HEK293 (cell line): ENCODE data around the gene MAPK9.

Source experiments
- CTCF ChIA-PET: fragments of 350-600 bp; formaldehyde crosslinking; extraction: SDS; loops from one replicate; lab custom pipeline; 2021; ENCODE audit warnings: antibody characterized with exemption; lab: Yijun Ruan, JAX
- POLR2A ChIA-PET: fragments of 300-600 bp; formaldehyde crosslinking; extraction: SDS; loops from one replicate; lab custom pipeline; 2020; ENCODE audit warnings: antibody characterized with exemption, inconsistent platforms; lab: Yijun Ruan, JAX
- H3K27ac ChIP-seq: fragments of 200-500 bp; sonication (Bioruptor generic); 2 replicates; pipeline ENCODE4 v1.5.1; 2014; ENCODE audit warnings: low read depth, low read length, control low read depth, inconsistent platforms; ENCODE audit errors: extremely low read depth
- H3K36me3 ChIP-seq, 2 experiments: fragments of 200-500 bp in 1 of 2; sonication (Bioruptor generic) in 1 of 2; 1 replicate in 1 of 2; 2 replicates in 1 of 2; pipeline ENCODE4 v1.5.1; 2014 to 2017; ENCODE audit warnings: inconsistent platforms in 2 of 2, low read length in 2 of 2; ENCODE audit not compliant: control insufficient read depth in 2 of 2, insufficient read depth in 1 of 2
- H3K4me1 ChIP-seq: fragments of 200-500 bp; sonication (Bioruptor generic); 2 replicates; pipeline ENCODE4 v1.5.1; 2014; ENCODE audit warnings: mild to moderate bottlenecking, low read length, inconsistent platforms; ENCODE audit not compliant: control insufficient read depth, insufficient read depth
- H3K4me3 ChIP-seq: 2 replicates; pipeline ENCODE4 v1.5.1; 2011; ENCODE audit warnings: low read depth, mild to moderate bottlenecking, control low read depth, low read length, moderate library complexity
- H3K9me3 ChIP-seq: fragments of 200-500 bp; sonication (Bioruptor generic); 2 replicates; pipeline ENCODE4 v1.5.1; 2014; ENCODE audit warnings: low read depth, low read length, inconsistent platforms; ENCODE audit not compliant: control insufficient read depth, insufficient read depth
- GLI4 ChIP-seq: fragments of 450-650 bp; formaldehyde crosslinking; IDR thresholded peaks from 2 replicates; pipeline ENCODE4 v1.5.1; 2016; ENCODE audit warnings: missing biosample characterization, missing genetic modification characterization
- INSM2 ChIP-seq: fragments of 450-650 bp; formaldehyde crosslinking; IDR thresholded peaks from 2 replicates; pipeline ENCODE4 v1.5.1; 2016; ENCODE audit warnings: missing biosample characterization, missing genetic modification characterization
- PRDM1 ChIP-seq: fragments of 450-650 bp; formaldehyde crosslinking; IDR thresholded peaks from 2 replicates; pipeline ENCODE4; 2016; ENCODE audit warnings: missing biosample characterization, missing genetic modification characterization
- PRDM4 ChIP-seq: fragments of 450-650 bp; formaldehyde crosslinking; IDR thresholded peaks from 2 replicates; pipeline ENCODE4 v1.5.1; 2017; ENCODE audit warnings: missing biosample characterization, missing genetic modification characterization
- TRIM28 ChIP-seq: IDR thresholded peaks from 2 replicates; pipeline ENCODE4 v1.6.1; 2011; ENCODE audit warnings: low read length, control low read depth, borderline replicate concordance
- ZFP69B ChIP-seq: fragments of 450-650 bp; formaldehyde crosslinking; IDR thresholded peaks from 2 replicates; pipeline ENCODE4 v1.5.1; 2016; ENCODE audit warnings: missing biosample characterization, missing genetic modification characterization
- ZIC2 ChIP-seq: fragments of 450-650 bp; formaldehyde crosslinking; IDR thresholded peaks from 2 replicates; pipeline ENCODE4 v1.5.1; 2016; ENCODE audit warnings: missing biosample characterization, missing genetic modification characterization
- ZNF16 ChIP-seq: fragments of 450-650 bp; formaldehyde crosslinking; IDR thresholded peaks from 2 replicates; pipeline ENCODE4 v1.5.1; 2016; ENCODE audit warnings: low read depth, missing biosample characterization, missing genetic modification characterization
- ZNF169 ChIP-seq: fragments of 450-650 bp; formaldehyde crosslinking; IDR thresholded peaks from 2 replicates; pipeline ENCODE4 v1.5.1; 2016; ENCODE audit warnings: missing biosample characterization, missing genetic modification characterization
- ZNF214 ChIP-seq: fragments of 450-650 bp; formaldehyde crosslinking; IDR thresholded peaks from 2 replicates; pipeline ENCODE4 v1.5.1; 2017; ENCODE audit warnings: missing biosample characterization, mild to moderate bottlenecking, missing genetic modification characterization, borderline replicate concordance
- ZNF248 ChIP-seq: fragments of 450-650 bp; formaldehyde crosslinking; IDR thresholded peaks from 2 replicates; pipeline ENCODE4 v1.5.1; 2017; ENCODE audit warnings: missing biosample characterization, missing genetic modification characterization
- ZNF26 ChIP-seq: fragments of 450-650 bp; formaldehyde crosslinking; IDR thresholded peaks from 2 replicates; pipeline ENCODE4 v1.5.1; 2016; ENCODE audit warnings: missing biosample characterization, missing genetic modification characterization
- ZNF324 ChIP-seq: fragments of 450-650 bp; formaldehyde crosslinking; IDR thresholded peaks from 2 replicates; pipeline ENCODE4 v1.5.1; 2016; ENCODE audit warnings: missing biosample characterization, missing genetic modification characterization
- ZNF335 ChIP-seq: fragments of 450-650 bp; formaldehyde crosslinking; conservative IDR thresholded peaks from 2 replicates; pipeline ENCODE4 v1.5.1; 2016; ENCODE audit warnings: missing biosample characterization, missing genetic modification characterization
- ZNF362 ChIP-seq: fragments of 450-650 bp; formaldehyde crosslinking; IDR thresholded peaks from 2 replicates; pipeline ENCODE4 v1.5.1; 2016; ENCODE audit warnings: missing biosample characterization, missing genetic modification characterization
- ZNF37A ChIP-seq: fragments of 450-650 bp; IDR thresholded peaks from 2 replicates; pipeline ENCODE4 v1.5.1; 2018; ENCODE audit warnings: missing biosample characterization, missing genetic modification characterization
- ZNF404 ChIP-seq: fragments of 450-650 bp; formaldehyde crosslinking; IDR thresholded peaks from 2 replicates; pipeline ENCODE4 v1.5.1; 2017; ENCODE audit warnings: missing biosample characterization, missing genetic modification characterization
- ZNF423 ChIP-seq: fragments of 450-650 bp; formaldehyde crosslinking; IDR thresholded peaks from 2 replicates; pipeline ENCODE4 v1.5.1; 2016; ENCODE audit warnings: missing biosample characterization, missing genetic modification characterization
- ZNF433 ChIP-seq: fragments of 450-650 bp; formaldehyde crosslinking; IDR thresholded peaks from 2 replicates; pipeline ENCODE4 v1.5.1; 2016; ENCODE audit warnings: missing biosample characterization, missing genetic modification characterization, low read depth
- ZNF513 ChIP-seq: fragments of 450-650 bp; IDR thresholded peaks from 2 replicates; pipeline ENCODE4 v1.5.1; 2018; ENCODE audit warnings: missing biosample characterization, missing genetic modification characterization
- ZNF580 ChIP-seq: fragments of 450-650 bp; formaldehyde crosslinking; IDR thresholded peaks from 2 replicates; pipeline ENCODE4 v1.5.1; 2016; ENCODE audit warnings: missing biosample characterization, missing genetic modification characterization
- ZNF621 ChIP-seq: fragments of 450-650 bp; formaldehyde crosslinking; IDR thresholded peaks from 2 replicates; pipeline ENCODE4 v1.5.1; 2017; ENCODE audit warnings: missing biosample characterization, missing genetic modification characterization
- ZNF629 ChIP-seq: fragments of 450-650 bp; formaldehyde crosslinking; IDR thresholded peaks from 2 replicates; pipeline ENCODE4 v1.5.1; 2017; ENCODE audit warnings: missing biosample characterization, missing genetic modification characterization
- ZNF670 ChIP-seq: fragments of 450-650 bp; formaldehyde crosslinking; IDR thresholded peaks from 2 replicates; pipeline ENCODE4 v1.5.1; 2016; ENCODE audit warnings: missing biosample characterization, missing genetic modification characterization, low read depth
- ZSCAN4 ChIP-seq: fragments of 450-650 bp; formaldehyde crosslinking; IDR thresholded peaks from 2 replicates; pipeline ENCODE4 v1.5.1; 2017; ENCODE audit warnings: missing biosample characterization, missing genetic modification characterization

Gene MAPK9

GRCh38 chr5:180287404-180287803 is 4.5 kb downstream of the MAPK9 start (continued):
- TF ChIP-seq ZNF513 (tag by site-specific recombination) (no peak), GLI4 (no peak), ZNF248 (no peak), ZFP69B (tag by site-specific recombination) (no peak), ZNF621 (no peak), ZNF423 (no peak), TRIM28 (no peak), ZSCAN4 (tag by site-specific recombination) (no peak)

- CTCF ChIA-PET: interaction anchor here (1.0 to 1.7 kb wide), 3 partner anchors 10 to 44 kb away, joined by 3 to 5 read pairs (median 5); no protein-coding TSS in a partner anchor
Observed at GRCh38 chr5:180284149-180284548, 7.7 kb downstream of the MAPK9 start.

GRCh38 chr5:180283026-180283615 is 8.8 kb downstream of the MAPK9 start:
- H3K4me1 ChIP-seq: no peaks in the 10 kb centered on the region
- ChIA-PET CTCF (interaction anchor here (1.1 kb wide), 1 partner anchor 11 kb away, joined by 5 read pairs; no protein-coding TSS in a partner anchor), POLR2A (no interaction called here)
- H3K4me3 ChIP-seq: no peak overlapping the region
- peaks cover 19 to 84% of the 10 kb centered on the region in 2 experiments for H3K36me3 ChIP-seq
- H3K27ac ChIP-seq: no peak overlapping the region
- no peaks in the 10 kb centered on the region for H3K9me3 ChIP-seq
- no peak for TF ChIP-seq ZNF335 (tag by site-specific recombination)
- TF ChIP-seq PRDM1: no peak
- no peak for TF ChIP-seq ZNF433 (tag by site-specific recombination)
- TF ChIP-seq ZNF362 (tag by site-specific recombination): no peak
- no peak for TF ChIP-seq ZNF404 (tag by site-specific recombination)
- no peak for TF ChIP-seq ZNF629 (tag by site-specific recombination)
- no peak for TF ChIP-seq ZIC2 (tag by site-specific recombination)
- TF ChIP-seq ZNF580: no peak
- no peak for TF ChIP-seq ZNF324 (tag by site-specific recombination)
- TF ChIP-seq INSM2: no peak
- TF ChIP-seq PRDM4 (tag by site-specific recombination): no peak
- TF ChIP-seq ZNF214 (tag by site-specific recombination): no peak
- no peak for TF ChIP-seq ZNF37A (tag by site-specific recombination)
- TF ChIP-seq ZNF16 (tag by site-specific recombination): no peak
- no peak for TF ChIP-seq ZNF670 (tag by site-specific recombination)
- no peak for TF ChIP-seq ZNF169
- no peak for TF ChIP-seq ZNF26 (tag by site-specific recombination)

More at GRCh38 chr5:180284149-180284548, 7.7 kb downstream of the MAPK9 start:
- TF ChIP-seq ZNF37A (tag by site-specific recombination): no peak
- H3K36me3 ChIP-seq: peaks cover 15 to 76% of the 10 kb centered on the region in 2 experiments
- H3K27ac ChIP-seq: no peak overlapping the region
- POLR2A ChIA-PET: no interaction called here
- H3K9me3 ChIP-seq: no peaks in the 10 kb centered on the region
- H3K4me1 ChIP-seq: no peaks in the 10 kb centered on the region
- no peak overlapping the region for H3K4me3 ChIP-seq
